ENCODE measurements around the gene UBE3A.

The UBE3A gene

DNA sequence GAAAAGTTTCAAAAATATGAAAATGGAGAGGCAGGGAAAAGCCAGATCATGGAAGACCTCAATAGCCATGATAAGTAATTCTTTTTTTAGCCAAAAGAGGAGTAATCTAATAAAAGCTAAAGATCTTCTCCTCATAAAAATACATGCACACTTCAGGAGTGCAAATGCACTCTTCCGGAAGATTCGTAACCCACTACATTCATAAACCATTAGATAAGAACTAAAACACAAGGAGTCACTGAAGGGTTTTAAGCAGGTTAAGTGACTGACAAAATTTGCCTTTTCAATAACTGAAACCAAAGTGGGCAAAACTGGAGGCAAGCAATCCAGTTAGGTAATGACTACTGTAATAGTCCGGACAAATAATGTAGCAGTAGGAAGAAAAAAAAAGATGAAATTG, 46.0 kb downstream of the UBE3A start:
- TF ChIP-seq SIN3A (IDR thresholded peaks at IDR 0.05; ENCODE audit: borderline replicate concordance, insufficient read depth, low read length) (no peak), FOXP2 (optimal IDR thresholded peaks at IDR 0.05; ENCODE audit: borderline replicate concordance, extremely low read depth, extremely low read length, insufficient read depth) (no peak), TAF1 (IDR thresholded peaks at IDR 0.05; ENCODE audit: borderline replicate concordance, insufficient read depth, low read length) (no peak), POLR2AphosphoS5 (IDR thresholded peaks at IDR 0.05; ENCODE audit: low read depth, low read length) (no peak), REST (IDR thresholded peaks at IDR 0.05; ENCODE audit: insufficient read depth in 1 of 2, low read depth in 2 of 2, low read length in 2 of 2) (no peak)

GRCh38 chr15:25391971-25392721, 46.7 kb downstream of the UBE3A start:
- TF ChIP-seq POLR2AphosphoS5 (IDR thresholded peaks at IDR 0.05; ENCODE audit: low read depth, low read length) (no peak), FOXP2 (optimal IDR thresholded peaks at IDR 0.05; ENCODE audit: borderline replicate concordance, extremely low read depth, extremely low read length, insufficient read depth) (no peak), REST (IDR thresholded peaks at IDR 0.05; ENCODE audit: insufficient read depth in 1 of 2, low read depth in 2 of 2, low read length in 2 of 2) (no peak), TAF1 (IDR thresholded peaks at IDR 0.05; ENCODE audit: borderline replicate concordance, insufficient read depth, low read length) (no peak), SIN3A (IDR thresholded peaks at IDR 0.05; ENCODE audit: borderline replicate concordance, insufficient read depth, low read length) (no peak)

DNA sequence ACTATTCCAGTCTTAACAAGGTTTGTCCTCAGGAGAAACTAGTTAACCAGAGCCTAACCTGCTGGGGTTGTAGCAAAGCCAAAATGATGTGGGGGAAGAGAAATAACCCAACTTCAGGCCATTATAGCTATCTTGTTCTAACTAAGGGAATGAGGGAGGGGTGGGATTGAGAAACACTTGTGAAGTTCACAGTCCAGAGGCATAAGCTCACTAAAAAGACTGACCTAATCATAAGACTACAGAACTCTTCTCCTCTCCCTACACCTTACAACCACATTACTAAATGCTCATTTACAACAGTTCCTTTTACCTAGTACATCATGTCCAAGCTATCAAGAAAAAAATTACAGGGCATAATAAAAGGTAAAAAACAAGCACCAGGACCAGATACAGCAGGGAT, 52.8 kb downstream of the UBE3A start:
- TF ChIP-seq REST (IDR thresholded peaks at IDR 0.05; ENCODE audit: insufficient read depth in 1 of 2, low read depth in 2 of 2, low read length in 2 of 2) (no peak), FOXP2 (optimal IDR thresholded peaks at IDR 0.05; ENCODE audit: borderline replicate concordance, extremely low read depth, extremely low read length, insufficient read depth) (no peak), TAF1 (IDR thresholded peaks at IDR 0.05; ENCODE audit: borderline replicate concordance, insufficient read depth, low read length) (no peak), SIN3A (IDR thresholded peaks at IDR 0.05; ENCODE audit: borderline replicate concordance, insufficient read depth, low read length) (no peak), POLR2AphosphoS5 (IDR thresholded peaks at IDR 0.05; ENCODE audit: low read depth, low read length) (no peak)

DNA sequence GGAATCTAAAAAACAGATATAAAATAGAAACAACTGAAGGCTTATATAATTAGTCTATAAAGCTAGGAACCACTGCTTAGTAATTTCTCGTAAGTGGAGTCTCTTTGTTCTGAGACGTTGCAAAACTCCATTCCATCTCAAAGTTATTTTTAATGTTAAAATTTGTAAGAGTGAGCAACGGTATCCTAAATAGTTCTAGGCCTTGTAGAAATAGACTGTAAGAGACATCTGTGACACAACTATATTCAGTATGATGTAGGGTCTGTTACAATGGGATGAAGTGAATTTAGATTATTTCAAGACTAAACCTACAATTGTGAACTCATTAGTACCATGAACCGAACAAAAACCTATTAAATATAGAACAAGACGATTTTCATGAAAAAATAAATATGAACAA, 57.2 kb downstream of the UBE3A start:
- TF ChIP-seq TAF1 (IDR thresholded peaks at IDR 0.05; ENCODE audit: borderline replicate concordance, insufficient read depth, low read length) = no peak
- no peak for TF ChIP-seq FOXP2 (optimal IDR thresholded peaks at IDR 0.05; ENCODE audit: borderline replicate concordance, extremely low read depth, extremely low read length, insufficient read depth)
- no peak for TF ChIP-seq POLR2AphosphoS5 (IDR thresholded peaks at IDR 0.05; ENCODE audit: low read depth, low read length)
- no peak for TF ChIP-seq SIN3A (IDR thresholded peaks at IDR 0.05; ENCODE audit: borderline replicate concordance, insufficient read depth, low read length)
- no peak for TF ChIP-seq REST (IDR thresholded peaks at IDR 0.05; ENCODE audit: insufficient read depth in 1 of 2, low read depth in 2 of 2, low read length in 2 of 2)

All from PFSK-1 (cell line).